GM23248 (cell line): ENCODE data around the gene RHBDF2.

Experiments used
- EZH2 ChIP-seq: fragments of 200-600 bp; sonication (generic); IDR thresholded peaks from 2 replicates; pipeline ENCODE4 v1.6.1; 2018; ENCODE audit warnings: antibody characterized with exemption, mild to moderate bottlenecking; ENCODE audit not compliant: insufficient read depth, poor library complexity, severe bottlenecking
- EZH2phosphoT487 ChIP-seq: fragments of 200-600 bp; sonication (generic); IDR thresholded peaks from 2 replicates; pipeline ENCODE4 v1.6.1; 2018; ENCODE audit warnings: antibody characterized with exemption, moderate library complexity, mild to moderate bottlenecking, low read depth; ENCODE audit not compliant: insufficient read depth

- TF ChIP-seq EZH2 (no peak), EZH2phosphoT487 (no peak)
Measured at GRCh38 chr17:76506408-76507345, 5.5 kb upstream of the RHBDF2 start.
